HEK293T (cell line): ENCODE results near the gene RHOBTB3.

Experiments
- CTCF ChIA-PET: fragments of 350-600 bp; formaldehyde crosslinking; extraction: SDS; loops from one replicate; lab custom pipeline; 2021; ENCODE audit warnings: antibody characterized with exemption, inconsistent platforms; lab: Yijun Ruan, JAX
- POLR2A ChIA-PET: fragments of 350-600 bp; formaldehyde crosslinking; extraction: SDS; loops from one replicate; lab custom pipeline; 2020; ENCODE audit warnings: antibody characterized with exemption, inconsistent platforms; lab: Yijun Ruan, JAX
- DNase-seq: peaks from one replicate; pipeline ENCODE4 v3.0.0; 2012; ENCODE audit warnings: mixed read lengths; ENCODE audit errors: extremely low spot score
- ARNT ChIP-seq: fragments of 450-650 bp; IDR thresholded peaks from 2 replicates; pipeline ENCODE4 v1.6.1; 2017; ENCODE audit warnings: mild to moderate bottlenecking
- BHLHE40 ChIP-seq: fragments of 450-650 bp; IDR thresholded peaks from 2 replicates; pipeline ENCODE4 v1.6.1; 2016; ENCODE audit warnings: mild to moderate bottlenecking, moderate library complexity, borderline replicate concordance
- CTBP1 ChIP-seq: fragments of 450-650 bp; IDR thresholded peaks from 2 replicates; pipeline ENCODE4 v1.6.1; 2016; ENCODE audit warnings: borderline replicate concordance
- ELF4 ChIP-seq: fragments of 450-650 bp; IDR thresholded peaks from 2 replicates; pipeline ENCODE4 v1.6.1; 2017; ENCODE audit warnings: antibody characterized with exemption
- FOXA1 ChIP-seq: fragments of 450-650 bp; IDR thresholded peaks from 2 replicates; pipeline ENCODE4 v1.6.1; 2016; ENCODE audit warnings: mild to moderate bottlenecking
- FOXK2 ChIP-seq: fragments of 450-650 bp; IDR thresholded peaks from 2 replicates; pipeline ENCODE4 v1.6.1; 2016; ENCODE audit warnings: mild to moderate bottlenecking
- FOXM1 ChIP-seq: fragments of 450-650 bp; IDR thresholded peaks from 2 replicates; pipeline ENCODE4 v1.6.1; 2017; ENCODE audit warnings: mild to moderate bottlenecking, borderline replicate concordance
- HDGF ChIP-seq: fragments of 450-650 bp; IDR thresholded peaks from 2 replicates; pipeline ENCODE4 v1.6.1; 2017; ENCODE audit warnings: antibody characterized with exemption, borderline replicate concordance
- L3MBTL2 ChIP-seq: fragments of 450-650 bp; conservative IDR thresholded peaks from 2 replicates; pipeline ENCODE4 v1.6.1; 2016; ENCODE audit warnings: mild to moderate bottlenecking
- LEF1 ChIP-seq: fragments of 450-650 bp; IDR thresholded peaks from 2 replicates; pipeline ENCODE4 v1.6.1; 2017; ENCODE audit warnings: mild to moderate bottlenecking, borderline replicate concordance
- NFRKB ChIP-seq: fragments of 450-650 bp; IDR thresholded peaks from 2 replicates; pipeline ENCODE4 v1.6.1; 2016; ENCODE audit warnings: mild to moderate bottlenecking, moderate library complexity
- PKNOX1 ChIP-seq: fragments of 450-650 bp; IDR thresholded peaks from 2 replicates; pipeline ENCODE4 v1.6.1; 2016
- SP1 ChIP-seq: fragments of 450-650 bp; IDR thresholded peaks from 2 replicates; pipeline ENCODE4 v1.6.1; 2017
- SUZ12 ChIP-seq: fragments of 450-650 bp; IDR thresholded peaks from 2 replicates; pipeline ENCODE4 v1.6.1; 2016; ENCODE audit warnings: mild to moderate bottlenecking
- TARDBP ChIP-seq: fragments of 450-650 bp; IDR thresholded peaks from 2 replicates; pipeline ENCODE4 v1.6.1; 2016
- ZNF384 ChIP-seq: fragments of 450-650 bp; IDR thresholded peaks from 2 replicates; pipeline ENCODE4 v1.6.1; 2016

The RHOBTB3 gene

DNA sequence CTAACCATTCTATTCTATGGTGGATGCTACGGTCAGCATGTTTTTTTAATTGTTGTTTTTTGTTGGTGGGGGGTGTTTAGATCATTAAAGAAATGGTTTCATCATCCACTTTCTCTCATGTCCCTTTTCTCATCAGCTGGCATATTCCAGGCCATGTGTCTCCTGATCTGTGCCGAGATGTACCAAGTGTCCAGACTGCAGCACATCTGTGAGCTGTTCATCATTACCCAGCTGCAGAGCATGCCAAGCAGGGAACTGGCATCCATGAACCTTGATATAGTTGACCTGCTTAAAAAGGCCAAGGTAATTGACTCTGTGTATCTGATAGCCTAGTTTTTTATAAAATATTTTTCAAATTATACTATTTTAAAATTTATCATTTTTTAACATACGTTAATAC is 52.5 kb downstream of the RHOBTB3 start:
- CTCF ChIA-PET: no interaction called here
- no peak for DNase-seq
- POLR2A ChIA-PET: no interaction called here
- TF ChIP-seq L3MBTL2: no peak
- TF ChIP-seq PKNOX1: no peak
- no peak for TF ChIP-seq NFRKB
- no peak for TF ChIP-seq BHLHE40
- TF ChIP-seq CTBP1: no peak
- TF ChIP-seq SP1: no peak
- TF ChIP-seq FOXK2: no peak
- no peak for TF ChIP-seq FOXM1
- TF ChIP-seq FOXA1: no peak
- TF ChIP-seq TARDBP: no peak
- no peak for TF ChIP-seq ZNF384
- no peak for TF ChIP-seq LEF1
- TF ChIP-seq ARNT: no peak
- no peak for TF ChIP-seq ELF4

- ChIA-PET CTCF (interaction anchor here (0.7 kb wide), 2 partner anchors 8 to 59 kb away, joined by 3 read pairs; no protein-coding TSS in a partner anchor), POLR2A (interaction anchor here (0.7 kb wide), 1 partner anchor 138 kb away, joined by 3 read pairs; the partner anchor contains the start of gene RFESD)
- DNase-seq: no peak
- no peak for TF ChIP-seq TARDBP
- no peak for TF ChIP-seq FOXK2
- no peak for TF ChIP-seq ELF4
- TF ChIP-seq PKNOX1: no peak
- TF ChIP-seq HDGF: no peak
- TF ChIP-seq SUZ12: no peak
- TF ChIP-seq CTBP1: no peak
- TF ChIP-seq ZNF384: no peak
- no peak for TF ChIP-seq L3MBTL2
- TF ChIP-seq ARNT: no peak
- TF ChIP-seq NFRKB: no peak
- TF ChIP-seq FOXM1: no peak
- no peak for TF ChIP-seq BHLHE40
- no peak for TF ChIP-seq LEF1
- TF ChIP-seq FOXA1: no peak
- TF ChIP-seq SP1: no peak
These were observed 53.6 kb downstream of the RHOBTB3 start for GRCh38 chr5:95784514-95785302.

- POLR2A ChIA-PET: interaction anchor here (1.0 kb wide), 1 partner anchor 56 kb away, joined by 3 read pairs; the partner anchor contains the start of gene RHOBTB3
- CTCF ChIA-PET: interaction anchor here (2.3 kb wide), 1 partner anchor 60 kb away, joined by 8 read pairs; no protein-coding TSS in a partner anchor
- DNase-seq: no peak
- TF ChIP-seq FOXM1 (no peak), SP1 (no peak), ZNF384 (no peak), FOXA1 (no peak), SUZ12 (no peak), BHLHE40 (no peak), ELF4 (no peak), HDGF (no peak), TARDBP (no peak), L3MBTL2 (no peak), PKNOX1 (no peak), LEF1 (no peak), ARNT (no peak), FOXK2 (no peak)
These were observed 55.8 kb downstream of the RHOBTB3 start for GRCh38 chr5:95786821-95787418.

- CTCF ChIA-PET: no interaction called here
- POLR2A ChIA-PET: interaction anchor here (0.6 kb wide), 1 partner anchor 47 kb away, joined by 3 read pairs; no protein-coding TSS in a partner anchor
- no peak for DNase-seq
- TF ChIP-seq ARNT: no peak
- TF ChIP-seq HDGF: no peak
- no peak for TF ChIP-seq FOXK2
- no peak for TF ChIP-seq BHLHE40
- TF ChIP-seq L3MBTL2: no peak
- TF ChIP-seq TARDBP: no peak
- TF ChIP-seq FOXA1: no peak
- no peak for TF ChIP-seq PKNOX1
- no peak for TF ChIP-seq ELF4
- no peak for TF ChIP-seq LEF1
- TF ChIP-seq SP1: no peak
- TF ChIP-seq FOXM1: no peak
- no peak for TF ChIP-seq NFRKB
- TF ChIP-seq SUZ12: no peak
- TF ChIP-seq CTBP1: no peak
These were observed 57.4 kb downstream of the RHOBTB3 start for GRCh38 chr5:95788493-95788892.

- TF ChIP-seq SP1 (no peak), ZNF384 (no peak)
- CTCF ChIA-PET: interaction anchor here (1.2 kb wide), 1 partner anchor 11 kb away, joined by 5 read pairs; no protein-coding TSS in a partner anchor
- no peak for DNase-seq
- POLR2A ChIA-PET: interaction anchor here (1.3 kb wide), 1 partner anchor 43 kb away, joined by 4 read pairs; no protein-coding TSS in a partner anchor
These were observed 60.6 kb downstream of the RHOBTB3 start for GRCh38 chr5:95791751-95792150.
